Uterus (tissue), 2 donors: Measurements from ENCODE around the gene PLEKHA7.

ENCODE experiments used
- POLR2A ChIP-seq, 2 donors: fragments of 450-650 bp; IDR thresholded peaks; one replicate each; pipeline ENCODE4 v1.6.1; 2016; ENCODE audit warnings: antibody characterized with exemption in 2 of 2, mild to moderate bottlenecking in 1 of 2, moderate library complexity in 1 of 2
- TF ChIP-seq, protein P1 (sequence below), 4 experiments: fragments of 200-600 bp in 2 of 4; fragments of 450-650 bp in 2 of 4; sonication (generic) in 2 of 4; IDR thresholded peaks; one replicate each; pipeline ENCODE4 v1.5.1; 2016 to 2019; ENCODE audit warnings: antibody characterized with exemption in 4 of 4, mild to moderate bottlenecking in 2 of 4, moderate library complexity in 1 of 4

DNA sequence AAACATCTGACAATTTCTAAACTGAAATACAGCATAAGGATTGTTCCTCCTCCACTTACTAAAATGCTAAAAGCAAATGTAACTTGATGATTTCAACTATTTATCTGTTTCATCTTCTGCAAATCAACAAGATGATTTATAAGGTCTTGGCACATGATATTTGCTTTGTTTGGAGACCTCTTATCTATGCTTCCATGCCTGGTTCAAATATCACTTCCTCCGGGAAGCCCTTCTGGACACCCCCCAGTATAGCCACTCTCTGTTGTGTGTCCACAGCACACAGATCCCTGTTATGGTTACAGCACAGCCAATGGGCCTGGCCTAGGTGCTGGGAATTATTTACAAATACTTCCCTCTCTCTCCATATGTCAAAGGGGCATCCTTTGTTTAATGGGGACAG, 160.9 kb downstream of the PLEKHA7 start:
- TF ChIP-seq, protein P1, sequence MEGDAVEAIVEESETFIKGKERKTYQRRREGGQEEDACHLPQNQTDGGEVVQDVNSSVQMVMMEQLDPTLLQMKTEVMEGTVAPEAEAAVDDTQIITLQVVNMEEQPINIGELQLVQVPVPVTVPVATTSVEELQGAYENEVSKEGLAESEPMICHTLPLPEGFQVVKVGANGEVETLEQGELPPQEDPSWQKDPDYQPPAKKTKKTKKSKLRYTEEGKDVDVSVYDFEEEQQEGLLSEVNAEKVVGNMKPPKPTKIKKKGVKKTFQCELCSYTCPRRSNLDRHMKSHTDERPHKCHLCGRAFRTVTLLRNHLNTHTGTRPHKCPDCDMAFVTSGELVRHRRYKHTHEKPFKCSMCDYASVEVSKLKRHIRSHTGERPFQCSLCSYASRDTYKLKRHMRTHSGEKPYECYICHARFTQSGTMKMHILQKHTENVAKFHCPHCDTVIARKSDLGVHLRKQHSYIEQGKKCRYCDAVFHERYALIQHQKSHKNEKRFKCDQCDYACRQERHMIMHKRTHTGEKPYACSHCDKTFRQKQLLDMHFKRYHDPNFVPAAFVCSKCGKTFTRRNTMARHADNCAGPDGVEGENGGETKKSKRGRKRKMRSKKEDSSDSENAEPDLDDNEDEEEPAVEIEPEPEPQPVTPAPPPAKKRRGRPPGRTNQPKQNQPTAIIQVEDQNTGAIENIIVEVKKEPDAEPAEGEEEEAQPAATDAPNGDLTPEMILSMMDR (IDR thresholded peaks at IDR 0.05): no peak
- no peak for TF ChIP-seq POLR2A (IDR thresholded peaks at IDR 0.05)
